SJCRH30 (cell line): Measurements from ENCODE around the gene RFC1. TPM values are rescaled to one million over a fixed set of nuclear protein-coding genes. Genes with fewer than 3 reads are reported as not detected.
A peak's percentile ranks its signal among the peaks of the same experiment; 100 is the strongest.

Source experiments
- DNase-seq, 2 experiments: peaks; one replicate each; pipeline ENCODE4 v3.0.0-alpha.2; 2015 to 2020
- H3K27ac ChIP-seq: fragments of 250-450 bp; sonication (Bioruptor Pico); 2 replicates; pipeline ENCODE4 v1.5.1; 2020; ENCODE audit warnings: mild to moderate bottlenecking, moderate library complexity
- H3K27me3 ChIP-seq: fragments of 250-450 bp; sonication (Bioruptor Pico); 2 replicates; pipeline ENCODE4 v1.5.1; 2020; ENCODE audit warnings: mild to moderate bottlenecking, moderate library complexity
- H3K36me3 ChIP-seq: fragments of 250-450 bp; sonication (Bioruptor Pico); 2 replicates; pipeline ENCODE4 v1.5.1; 2020; ENCODE audit warnings: mild to moderate bottlenecking, moderate library complexity
- H3K4me1 ChIP-seq: fragments of 250-450 bp; sonication (Bioruptor Pico); 2 replicates; pipeline ENCODE4 v1.5.1; 2020; ENCODE audit warnings: mild to moderate bottlenecking, moderate library complexity
- H3K4me3 ChIP-seq: fragments of 250-450 bp; sonication (Bioruptor Pico); 2 replicates; pipeline ENCODE4 v1.5.1; 2020; ENCODE audit warnings: mild to moderate bottlenecking, moderate library complexity
- H3K9me3 ChIP-seq: fragments of 250-450 bp; sonication (Bioruptor Pico); replicated peaks from 2 replicates; pipeline ENCODE4 v1.5.1; 2020; ENCODE audit warnings: mild to moderate bottlenecking, moderate library complexity
- total RNA-seq: library from RNA; depleted of rRNA; stranded (reverse); fragments of >200 nt; shearing (Covaris generic); gene quantifications from 2 replicates; pipeline ENCODE4 v1.2.3, GENCODE V29; 2014

RFC1 gene
- total RNA-seq, 1 experiment from 2014 or later: 77.8 TPM

DNA sequence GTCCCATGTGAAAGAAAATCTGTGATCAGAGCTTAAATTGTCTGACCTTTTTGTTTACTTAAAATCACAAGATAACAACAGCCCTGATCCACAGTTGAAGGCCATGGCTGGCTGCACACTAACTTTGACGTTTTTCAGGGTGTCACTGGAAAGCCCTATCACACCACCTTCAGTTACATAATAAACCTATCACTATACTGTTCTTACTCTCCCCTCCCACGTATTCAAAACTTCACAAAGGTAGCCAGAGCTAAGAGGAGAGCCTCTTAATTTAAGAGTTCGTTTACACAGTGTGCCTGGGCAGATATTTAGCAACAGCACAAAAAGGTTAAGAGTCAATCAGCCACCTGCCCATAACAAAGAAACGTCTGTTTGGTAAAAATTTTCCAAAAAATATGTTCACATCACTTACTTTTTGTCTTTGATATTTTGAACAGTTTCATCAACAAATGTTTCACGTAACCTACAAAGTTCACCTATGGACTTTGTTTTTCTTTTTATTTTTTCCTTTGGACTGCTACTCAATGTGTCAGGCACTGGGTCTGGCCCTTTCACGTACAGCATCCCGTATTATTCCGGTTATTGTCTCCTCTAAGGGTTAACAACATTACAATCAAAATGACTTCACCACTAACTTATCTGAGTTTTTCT is 25.0 kb downstream of the RFC1 start:
- no peak for DNase-seq
- Histone ChIP-seq H3K27me3 (no peaks in the 10 kb centered on the region), H3K9me3 (no peaks in the 10 kb centered on the region), H3K4me3 (no peak overlapping the region), H3K4me1 (no peaks in the 10 kb centered on the region), H3K27ac (no peak overlapping the region), H3K36me3 (peaks cover 38% of the 10 kb centered on the region)

DNA sequence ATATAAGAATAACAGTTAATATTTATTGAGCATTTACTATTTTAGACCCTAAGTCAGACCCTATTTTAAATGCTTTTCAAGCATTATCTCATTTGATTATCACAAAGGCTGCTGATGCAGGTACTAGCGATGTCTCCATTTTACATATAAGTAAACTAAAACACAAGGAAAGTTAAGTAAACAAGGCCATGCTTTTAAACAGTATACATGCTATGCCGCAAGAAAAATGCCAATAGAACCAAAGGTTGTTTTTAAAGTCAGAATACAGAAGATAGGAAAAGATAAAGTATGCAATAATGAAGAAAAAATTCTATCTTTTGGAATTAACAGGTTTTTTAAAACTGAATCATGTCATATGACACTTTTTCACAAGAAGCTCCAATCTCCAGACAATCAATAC is 26.2 kb downstream of the RFC1 start:
- DNase-seq: no peak
- Histone ChIP-seq H3K9me3 (no peaks in the 10 kb centered on the region), H3K4me1 (no peaks in the 10 kb centered on the region), H3K27me3 (no peaks in the 10 kb centered on the region), H3K27ac (no peak overlapping the region), H3K36me3 (peaks cover 35% of the 10 kb centered on the region), H3K4me3 (no peak overlapping the region)

DNA sequence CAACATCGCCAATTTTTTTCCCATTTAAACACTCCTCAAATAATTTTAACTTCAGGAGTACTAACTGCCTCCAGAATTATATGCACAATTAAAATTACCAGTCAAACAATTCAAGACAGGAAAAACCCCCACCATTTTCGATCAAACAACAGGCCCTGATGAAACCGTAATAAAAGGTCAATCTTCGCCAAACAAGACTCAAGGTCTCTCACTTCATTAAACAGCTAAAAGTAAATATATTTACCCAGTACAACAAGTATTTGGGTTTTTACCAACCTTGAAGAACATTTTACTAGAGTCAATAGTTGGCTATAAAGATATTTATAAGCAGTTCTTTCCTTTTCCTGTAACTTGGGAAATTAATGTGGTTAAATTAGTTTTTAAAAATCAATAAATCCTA is 28.3 kb downstream of the RFC1 start:
- Histone ChIP-seq H3K4me1 (no peaks in the 10 kb centered on the region), H3K36me3 (peaks cover 19% of the 10 kb centered on the region), H3K27me3 (no peaks in the 10 kb centered on the region), H3K27ac (no peak overlapping the region), H3K4me3 (no peak overlapping the region), H3K9me3 (no peaks in the 10 kb centered on the region)
- no peak for DNase-seq

DNA sequence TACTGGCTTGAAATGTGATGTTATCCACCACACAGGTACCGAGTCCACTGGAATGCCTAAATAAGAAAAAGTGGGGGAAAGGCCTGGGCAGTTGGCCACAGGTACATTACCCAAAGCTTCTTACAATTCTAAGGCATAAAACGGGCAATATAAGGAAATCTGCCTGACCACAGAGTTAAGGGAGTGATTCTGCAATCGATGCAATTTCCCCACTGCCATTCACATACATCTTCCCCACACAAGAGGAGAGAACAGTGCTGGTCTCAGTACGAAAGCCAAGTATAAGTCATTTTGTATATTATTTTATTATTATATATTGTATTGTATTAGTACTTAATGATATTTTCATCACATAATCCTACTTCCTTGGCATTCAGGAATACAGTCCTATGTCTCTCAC is 30.6 kb downstream of the RFC1 start:
- Histone ChIP-seq H3K27ac (no peak overlapping the region), H3K4me3 (no peak overlapping the region), H3K27me3 (no peaks in the 10 kb centered on the region), H3K36me3 (peaks cover 20% of the 10 kb centered on the region), H3K4me1 (no peaks in the 10 kb centered on the region), H3K9me3 (no peaks in the 10 kb centered on the region)
- DNase-seq: no peak

DNA sequence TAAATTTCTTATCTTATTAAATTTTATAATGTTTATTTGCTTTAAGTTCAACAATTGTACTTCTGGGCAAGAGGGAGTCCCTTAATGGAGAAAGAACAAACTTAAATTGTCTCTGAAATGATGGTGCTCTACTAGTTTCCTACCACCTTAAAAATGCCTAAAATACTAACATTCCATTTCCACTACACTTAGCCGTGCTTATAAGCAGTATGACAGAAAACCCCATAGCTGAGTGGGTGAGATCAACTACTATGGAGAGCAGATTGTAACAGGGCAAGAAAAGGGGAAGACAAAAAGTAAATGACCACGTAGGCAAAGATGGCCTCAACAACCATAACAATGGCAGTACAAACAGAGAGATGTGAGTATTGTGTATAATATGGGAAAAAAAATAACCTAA is 35.0 kb downstream of the RFC1 start:
- H3K27ac ChIP-seq: no peak overlapping the region
- peaks cover 17% of the 10 kb centered on the region for H3K36me3 ChIP-seq
- no peaks in the 10 kb centered on the region for H3K4me1 ChIP-seq
- no peaks in the 10 kb centered on the region for H3K27me3 ChIP-seq
- no peak overlapping the region for H3K4me3 ChIP-seq
- H3K9me3 ChIP-seq: no peaks in the 10 kb centered on the region
- no peak for DNase-seq

DNA sequence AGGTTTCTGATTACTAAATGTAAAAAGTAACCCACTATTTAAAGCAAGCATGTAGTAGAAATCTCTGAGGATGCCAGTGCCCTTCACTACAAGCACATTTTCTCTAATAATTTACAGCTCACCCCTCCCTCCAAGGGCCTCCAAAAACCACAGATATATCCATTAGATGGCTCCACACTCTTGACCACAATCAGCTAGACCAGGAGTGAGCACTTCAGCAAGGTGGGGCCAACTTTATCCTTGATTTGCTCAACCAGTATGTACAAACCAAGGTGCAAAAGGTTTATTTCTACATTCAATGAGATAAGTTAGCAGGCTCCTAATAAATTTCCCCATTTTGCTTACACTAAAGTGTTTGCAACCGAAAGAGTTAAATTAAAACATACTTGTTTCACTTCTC is 35.8 kb downstream of the RFC1 start:
- no peak for DNase-seq
- no peak overlapping the region for H3K4me3 ChIP-seq
- H3K27ac ChIP-seq: no peak overlapping the region
- H3K27me3 ChIP-seq: no peaks in the 10 kb centered on the region
- peaks cover 19% of the 10 kb centered on the region for H3K36me3 ChIP-seq
- no peaks in the 10 kb centered on the region for H3K4me1 ChIP-seq
- no peaks in the 10 kb centered on the region for H3K9me3 ChIP-seq

DNA sequence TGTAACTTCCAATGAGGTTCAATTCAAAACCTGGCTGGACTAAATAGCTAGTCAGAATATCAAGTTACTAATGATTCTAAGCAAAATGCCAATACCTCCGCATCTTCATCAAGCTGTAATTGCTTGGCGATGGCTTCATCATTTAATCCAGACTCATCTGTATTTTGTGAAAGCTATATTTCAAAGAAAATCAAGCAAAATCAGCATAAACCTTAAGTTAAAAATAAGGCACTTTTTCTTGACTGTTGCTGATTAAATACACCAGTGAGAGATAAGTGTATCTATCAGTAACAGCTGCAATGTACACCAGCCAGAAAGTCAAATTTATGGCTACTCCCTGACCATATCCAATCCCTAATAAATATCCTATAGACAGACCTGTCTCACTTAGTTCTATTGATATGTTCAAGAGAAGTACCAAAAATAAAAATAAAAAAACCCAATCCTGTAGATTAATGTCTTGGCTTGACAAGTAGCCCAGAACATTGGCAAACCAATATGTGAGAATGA is 39.6 kb downstream of the RFC1 start:
- DNase-seq: no peak
- H3K27ac ChIP-seq: no peak overlapping the region

DNA sequence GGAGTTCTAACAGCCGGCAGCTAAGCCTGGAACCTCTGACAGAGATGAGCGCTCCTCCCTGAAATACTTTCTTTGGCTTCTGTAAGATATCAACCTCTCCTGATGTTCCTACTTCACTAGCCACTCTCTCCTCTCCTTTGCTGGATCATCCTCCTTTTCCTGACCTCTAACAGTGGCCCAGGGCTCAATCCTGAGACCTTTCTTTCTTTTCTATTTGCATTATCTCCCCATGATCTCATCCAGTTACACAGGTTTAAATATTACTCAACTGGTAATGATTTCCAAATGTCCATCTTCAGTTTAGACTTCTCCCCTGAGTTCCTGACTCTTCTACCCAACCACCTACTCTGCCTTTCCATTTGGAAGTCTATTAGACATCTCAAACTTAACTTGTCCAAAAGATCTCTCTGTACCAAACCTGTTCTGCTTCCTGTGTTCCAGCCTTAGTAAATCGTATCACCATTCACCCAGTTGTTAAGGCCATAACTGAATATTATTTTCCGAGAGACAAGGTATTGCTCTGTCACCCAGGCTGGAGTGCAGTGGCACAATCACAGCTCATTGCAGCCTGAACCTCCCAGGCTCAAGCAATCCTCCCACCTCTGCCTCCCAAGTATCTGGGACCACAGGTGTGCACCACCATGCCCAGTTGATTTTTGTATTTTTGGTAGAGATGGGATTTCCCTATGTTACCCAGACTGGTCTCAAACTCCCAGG is 41.1 kb downstream of the RFC1 start:
- Histone ChIP-seq H3K27me3 (no peaks in the 10 kb centered on the region), H3K4me1 (0 out of 2 replicates have a peak, but pooled peaks cover 3% of the 10 kb centered on the region), H3K4me3 (no peak overlapping the region), H3K27ac (no peak overlapping the region), H3K9me3 (no peaks in the 10 kb centered on the region), H3K36me3 (peaks cover 42% of the 10 kb centered on the region)
- DNase-seq: no peak

More for the DNA sequence above, 39.6 kb downstream of the RFC1 start:
- no peaks in the 10 kb centered on the region for H3K4me1 ChIP-seq
- no peaks in the 10 kb centered on the region for H3K27me3 ChIP-seq
- H3K4me3 ChIP-seq: no peak overlapping the region
- H3K9me3 ChIP-seq: no peaks in the 10 kb centered on the region
- peaks cover 31% of the 10 kb centered on the region for H3K36me3 ChIP-seq

DNA sequence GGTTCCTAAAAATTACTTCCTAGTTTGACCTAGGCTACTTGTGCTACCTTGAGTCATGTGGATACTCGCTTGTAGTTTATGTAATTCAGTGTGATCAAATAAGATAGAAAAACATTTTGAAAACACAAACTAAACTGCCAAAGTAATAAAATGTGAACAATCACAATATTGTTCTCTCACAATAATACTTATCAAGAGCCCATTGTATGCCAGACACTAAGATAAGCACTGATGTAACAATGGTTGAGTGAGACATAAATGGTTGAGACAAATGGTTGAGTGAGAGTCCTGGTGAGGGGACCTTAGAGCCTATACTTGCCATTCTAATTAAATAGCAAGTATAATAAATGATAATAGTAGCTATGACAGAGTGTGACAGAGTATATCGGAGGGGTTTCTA is 41.7 kb downstream of the RFC1 start:
- no peaks in the 10 kb centered on the region for H3K9me3 ChIP-seq
- no peak overlapping the region for H3K27ac ChIP-seq
- DNase-seq: no peak
- 0 out of 2 replicates have a peak, but pooled peaks cover 3% of the 10 kb centered on the region for H3K4me1 ChIP-seq
- H3K4me3 ChIP-seq: no peak overlapping the region
- H3K36me3 ChIP-seq: peaks cover 47% of the 10 kb centered on the region
- no peaks in the 10 kb centered on the region for H3K27me3 ChIP-seq

DNA sequence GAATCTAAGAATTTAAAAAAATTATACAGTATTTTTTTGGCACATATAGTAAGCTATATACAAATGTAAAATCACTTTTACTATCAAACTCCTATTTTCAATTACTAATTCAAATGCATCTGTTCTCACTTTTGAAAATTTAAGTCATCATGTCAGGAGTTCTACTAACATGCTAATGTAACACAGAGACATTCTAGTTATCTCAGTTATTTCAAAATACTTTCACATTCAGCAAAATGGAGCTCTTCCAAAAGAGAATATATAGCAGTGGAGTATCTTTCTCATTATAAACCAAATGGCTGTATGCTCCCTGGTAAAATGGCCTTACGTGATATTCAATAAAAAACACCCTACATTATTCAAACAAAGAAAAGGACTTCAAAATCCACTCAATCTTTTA is 42.3 kb downstream of the RFC1 start:
- H3K9me3 ChIP-seq: no peaks in the 10 kb centered on the region
- no peak overlapping the region for H3K27ac ChIP-seq
- no peak overlapping the region for H3K4me3 ChIP-seq
- H3K27me3 ChIP-seq: no peaks in the 10 kb centered on the region
- 0 out of 2 replicates have a peak, but pooled peaks cover 3% of the 10 kb centered on the region for H3K4me1 ChIP-seq
- DNase-seq: no peak
- H3K36me3 ChIP-seq: peaks cover 53% of the 10 kb centered on the region

DNA sequence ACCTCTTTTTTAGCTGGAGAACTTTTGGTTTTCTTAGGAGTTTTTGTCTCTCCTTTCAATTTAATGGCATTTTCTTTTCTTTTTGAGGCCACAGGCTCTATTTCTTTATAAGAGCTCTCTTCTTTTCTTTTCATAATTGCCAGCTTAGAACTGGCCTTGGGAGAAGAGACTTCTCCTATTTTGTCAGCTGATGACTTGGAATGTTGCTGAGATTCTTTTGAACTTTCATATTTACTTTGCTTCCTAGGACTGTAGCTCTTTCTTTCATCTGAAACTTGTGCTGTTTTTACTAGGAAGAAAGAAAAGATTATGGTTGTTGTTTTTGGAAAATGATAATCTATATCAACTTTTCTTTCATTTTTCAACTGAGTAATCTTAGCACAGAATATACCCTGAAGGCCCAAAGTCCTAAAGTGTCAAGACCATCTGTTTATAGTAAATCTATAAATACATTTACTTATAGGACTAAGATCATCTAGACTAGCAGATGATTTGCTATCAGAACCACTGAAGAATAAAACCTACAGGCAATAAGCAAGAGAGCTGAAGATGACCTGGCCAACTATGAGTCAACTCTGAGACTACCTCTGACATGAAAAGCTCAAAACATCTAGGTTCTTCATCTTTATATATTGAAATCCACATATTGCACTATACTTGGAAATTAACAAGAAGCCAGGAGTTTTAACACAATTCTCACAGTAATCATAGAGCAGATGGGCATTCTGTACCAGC is 45.6 kb downstream of the RFC1 start:
- DNase-seq: no peak
- H3K27me3 ChIP-seq: no peaks in the 10 kb centered on the region
- no peak overlapping the region for H3K27ac ChIP-seq
- no peak overlapping the region for H3K4me3 ChIP-seq
- peaks cover 61% of the 10 kb centered on the region for H3K36me3 ChIP-seq
- H3K9me3 ChIP-seq: no peaks in the 10 kb centered on the region
- H3K4me1 ChIP-seq: 0 out of 2 replicates have a peak, but pooled peaks cover 3% of the 10 kb centered on the region

DNA sequence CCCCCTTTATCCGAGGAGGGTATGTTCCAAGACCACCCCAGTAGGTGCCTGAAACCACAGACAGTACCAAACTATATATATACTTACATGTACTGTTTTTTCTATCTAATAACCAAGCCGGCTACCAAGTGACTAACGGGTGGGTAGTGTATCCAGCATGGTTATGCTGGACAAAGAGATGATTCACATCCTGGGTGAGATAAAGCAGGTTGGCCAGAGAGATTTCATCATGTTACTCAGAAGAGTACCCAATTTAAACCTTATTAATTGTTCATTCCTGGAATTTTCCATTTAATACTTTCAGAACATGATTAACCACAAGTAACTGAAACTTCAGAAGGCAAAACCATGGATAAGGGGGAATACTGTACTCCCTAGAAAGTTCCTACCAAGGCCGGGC is 46.5 kb downstream of the RFC1 start:
- peaks cover 58% of the 10 kb centered on the region for H3K36me3 ChIP-seq
- H3K4me3 ChIP-seq: no peak overlapping the region
- no peaks in the 10 kb centered on the region for H3K27me3 ChIP-seq
- 0 out of 2 replicates have a peak, but pooled peaks cover 3% of the 10 kb centered on the region for H3K4me1 ChIP-seq
- H3K27ac ChIP-seq: no peak overlapping the region
- DNase-seq: no peak
- no peaks in the 10 kb centered on the region for H3K9me3 ChIP-seq

DNA sequence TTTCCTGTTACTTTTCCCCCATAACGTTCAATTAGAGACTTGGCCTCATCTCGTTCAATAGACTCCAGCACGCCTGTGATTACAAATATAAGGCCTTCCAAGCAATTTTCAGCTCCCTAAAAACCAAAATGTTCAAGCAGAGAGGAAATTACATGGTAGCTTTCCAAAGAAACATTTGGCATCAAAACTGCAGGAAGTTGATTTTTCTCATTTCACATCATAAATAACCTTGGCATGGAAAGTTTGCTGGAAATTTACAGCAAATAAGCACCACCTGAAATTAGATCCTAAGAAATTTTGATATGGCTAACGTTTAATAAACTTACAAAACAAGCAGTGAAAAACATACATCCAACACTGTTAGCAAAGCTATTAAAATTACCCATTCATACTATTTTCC is 53.3 kb downstream of the RFC1 start:
- Histone ChIP-seq H3K27me3 (no peaks in the 10 kb centered on the region), H3K27ac (no peak overlapping the region), H3K36me3 (peaks cover 51% of the 10 kb centered on the region), H3K9me3 (no peaks in the 10 kb centered on the region), H3K4me3 (no peak overlapping the region), H3K4me1 (peaks cover 17% of the 10 kb centered on the region)
- DNase-seq: no peak

DNA sequence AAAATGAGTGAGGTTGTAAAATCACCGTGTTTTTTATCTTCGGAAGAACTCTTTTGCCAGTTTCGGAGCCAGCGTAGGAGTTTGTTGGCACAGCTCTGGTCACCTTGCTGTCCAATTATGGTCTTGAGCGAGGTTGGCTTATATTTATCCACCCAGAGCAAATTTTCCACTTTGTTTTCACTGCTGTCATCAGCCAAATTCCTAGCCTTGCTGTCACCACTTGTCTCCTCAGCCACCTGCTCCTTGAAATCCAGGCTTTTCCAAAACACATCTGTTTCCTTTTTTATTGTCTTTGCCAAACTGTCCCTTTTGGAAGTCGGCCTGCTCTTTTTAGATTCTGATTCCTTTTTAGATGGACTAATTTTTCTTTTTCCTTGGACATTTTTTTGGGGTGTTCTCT is 57.6 kb downstream of the RFC1 start:
- H3K27ac ChIP-seq: peak overlapping the region; percentile 63
- DNase-seq: peak; percentile 40 to 65

More for the DNA sequence above, 57.6 kb downstream of the RFC1 start:
- H3K36me3 ChIP-seq: peaks cover 59% of the 10 kb centered on the region
- no peaks in the 10 kb centered on the region for H3K27me3 ChIP-seq
- no peak overlapping the region for H3K4me3 ChIP-seq
- peaks cover 17% of the 10 kb centered on the region for H3K4me1 ChIP-seq
- H3K9me3 ChIP-seq: no peaks in the 10 kb centered on the region
